Epithelial cell of esophagus (primary cell): ENCODE measurements around the gene COL12A1.

ENCODE experiments used
- DNase-seq: peaks from one replicate; pipeline ENCODE4 v3.0.0; 2010; ENCODE audit warnings: low read depth
- H3K4me3 ChIP-seq: 2 replicates; pipeline ENCODE4 v1.5.1; 2011; ENCODE audit warnings: mild to moderate bottlenecking, low read length, control low read depth
- CTCF ChIP-seq: IDR thresholded peaks from 2 replicates; pipeline ENCODE4 v1.5.1; 2011; ENCODE audit warnings: low read depth, mild to moderate bottlenecking, low read length, control low read depth, inconsistent platforms; ENCODE audit not compliant: insufficient read depth; ENCODE audit errors: missing control alignments

The COL12A1 gene

GRCh38 chr6:75070244-75070643, 135.6 kb downstream of the COL12A1 start:
- TF ChIP-seq CTCF = no peak
- no peak overlapping the region for H3K4me3 ChIP-seq
- no peak for DNase-seq

- no peak overlapping the region for H3K4me3 ChIP-seq
- no peak for DNase-seq
- no peak for TF ChIP-seq CTCF
These were observed 140.3 kb downstream of the COL12A1 start for GRCh38 chr6:75065523-75065922.

- TF ChIP-seq CTCF = no peak
- no peak for DNase-seq
- H3K4me3 ChIP-seq = no peak overlapping the region
These were observed 153.4 kb downstream of the COL12A1 start for GRCh38 chr6:75052491-75052890.

GRCh38 chr6:75049308-75049707, 156.5 kb downstream of the COL12A1 start:
- no peak overlapping the region for H3K4me3 ChIP-seq
- no peak for TF ChIP-seq CTCF
- DNase-seq = no peak

- no peak for TF ChIP-seq CTCF
- DNase-seq = no peak
- H3K4me3 ChIP-seq = no peak overlapping the region
These were observed 161.0 kb downstream of the COL12A1 start for GRCh38 chr6:75044846-75045245.

- no peak for DNase-seq
- H3K4me3 ChIP-seq = no peak overlapping the region
- TF ChIP-seq CTCF = no peak
These were observed 164.5 kb downstream of the COL12A1 start for GRCh38 chr6:75041381-75041780.
